Glutamatergic neuron (in vitro differentiated cells): ENCODE measurements around the gene SNRNP48. TPM values are rescaled to one million over a fixed set of nuclear protein-coding genes. Genes with fewer than 3 reads are reported as not detected.

Source experiments
- DNase-seq: peaks from one replicate; pipeline ENCODE4 v3.0.0; 2022
- H3K27ac Mint-ChIP-seq: one replicate; pipeline ENCODE4 v1.8.0; 2020; ENCODE audit warnings: mild to moderate bottlenecking, mixed read lengths, inconsistent platforms; ENCODE audit not compliant: unreplicated experiment
- H3K27me3 Mint-ChIP-seq: one replicate; pipeline ENCODE4 v1.8.0; 2020; ENCODE audit warnings: mild to moderate bottlenecking, moderate library complexity, mixed read lengths, inconsistent platforms; ENCODE audit not compliant: unreplicated experiment
- H3K36me3 Mint-ChIP-seq: one replicate; pipeline ENCODE4 v1.8.0; 2020; ENCODE audit warnings: mild to moderate bottlenecking, mixed read lengths, inconsistent platforms; ENCODE audit not compliant: unreplicated experiment
- H3K4me1 Mint-ChIP-seq: one replicate; pipeline ENCODE4 v1.8.0; 2020; ENCODE audit warnings: mild to moderate bottlenecking, low read depth, mixed read lengths, inconsistent platforms; ENCODE audit not compliant: unreplicated experiment
- H3K4me3 Mint-ChIP-seq: one replicate; pipeline ENCODE4 v1.8.0; 2020; ENCODE audit warnings: mild to moderate bottlenecking, mixed read lengths, inconsistent platforms; ENCODE audit not compliant: unreplicated experiment
- H3K9me3 Mint-ChIP-seq: one replicate; pipeline ENCODE4 v1.8.0; 2020; ENCODE audit warnings: mild to moderate bottlenecking, moderate library complexity, mixed read lengths, inconsistent platforms; ENCODE audit not compliant: unreplicated experiment
- CTCF ChIP-seq: fragments of 200-600 bp; sonication (generic); IDR thresholded peaks from one replicate; pipeline ENCODE4 v1.5.0; 2021; ENCODE audit not compliant: partially characterized antibody, unreplicated experiment
- total RNA-seq: library from RNA; stranded (reverse); fragmentation: NEBNext Ultra II Directional; extraction: Animal tissue kit (Norgen Biotek cat#: 25700); gene quantifications from one replicate; pipeline ENCODE4 v1.2.1, GENCODE V29; 2021; ENCODE audit not compliant: unreplicated experiment

Gene SNRNP48
- total RNA-seq, 1 donor from 2014 or later, result 9.5 TPM

DNA sequence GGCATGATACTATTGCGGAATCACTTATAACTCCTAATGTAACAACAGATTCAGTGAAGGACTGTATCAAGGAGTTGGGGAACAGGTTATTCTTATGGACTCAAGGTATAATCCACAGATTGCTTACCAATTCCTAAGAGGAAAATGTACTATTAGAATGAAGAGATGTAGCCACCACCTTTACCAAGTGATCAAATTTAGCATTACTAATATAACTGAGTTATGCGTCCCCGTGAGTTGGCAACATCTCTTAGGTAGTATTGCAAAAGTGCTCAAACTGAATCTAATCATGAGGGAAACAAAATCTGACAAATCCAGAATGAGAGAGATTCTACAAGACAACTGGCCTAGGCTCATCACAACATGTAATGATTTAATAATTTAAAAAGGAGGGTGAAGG, 777 bp upstream of the SNRNP48 start:
- no peak for TF ChIP-seq CTCF
- DNase-seq, result no peak
- H3K9me3 Mint-ChIP-seq, result no peaks in the 10 kb centered on the region
- H3K27me3 Mint-ChIP-seq, result peaks cover 2% of the 10 kb centered on the region
- H3K4me1 Mint-ChIP-seq, result peaks cover 17% of the 10 kb centered on the region
- no peak overlapping the region for H3K27ac Mint-ChIP-seq
- peaks cover 4% of the 10 kb centered on the region for H3K36me3 Mint-ChIP-seq
- H3K4me3 Mint-ChIP-seq, result peak overlapping the region; percentile 96

DNA sequence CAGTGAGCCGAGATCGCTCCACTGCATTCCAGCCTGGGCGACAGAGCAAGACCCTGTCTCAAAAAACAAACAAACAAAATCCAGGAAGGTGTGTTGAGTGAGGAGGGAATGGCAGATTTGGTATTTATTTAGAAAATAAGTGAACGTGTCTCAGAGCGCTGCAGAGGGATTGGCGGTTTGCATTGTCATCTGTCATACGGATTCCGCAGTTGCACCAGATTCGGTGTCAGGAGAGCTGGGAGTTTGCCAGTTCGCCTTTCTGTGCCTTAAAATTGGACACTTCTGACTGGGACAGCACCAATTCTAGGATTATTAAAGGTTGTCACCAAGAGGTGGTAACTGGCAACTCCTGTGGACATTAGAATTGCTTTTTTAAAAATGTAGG, 912 bp downstream of the SNRNP48 start:
- Mint-ChIP-seq H3K36me3 (no peaks in the 10 kb centered on the region), H3K9me3 (no peaks in the 10 kb centered on the region), H3K27ac (no peak overlapping the region), H3K4me1 (peaks cover 17% of the 10 kb centered on the region), H3K27me3 (peaks cover 2% of the 10 kb centered on the region), H3K4me3 (peak overlapping the region; percentile 96)
- DNase-seq, result no peak
- no peak for TF ChIP-seq CTCF

GRCh38 chr6:7591770-7592169, 1.8 kb downstream of the SNRNP48 start:
- DNase-seq, result no peak
- no peak for TF ChIP-seq CTCF
- Mint-ChIP-seq H3K36me3 (no peaks in the 10 kb centered on the region), H3K9me3 (no peaks in the 10 kb centered on the region), H3K27ac (no peak overlapping the region), H3K27me3 (peaks cover 2% of the 10 kb centered on the region), H3K4me3 (peak overlapping the region; percentile 39), H3K4me1 (peaks cover 17% of the 10 kb centered on the region)

GRCh38 chr6:7593229-7593628, 3.2 kb downstream of the SNRNP48 start:
- Mint-ChIP-seq H3K36me3 (no peaks in the 10 kb centered on the region), H3K27ac (no peak overlapping the region), H3K4me1 (peaks cover 17% of the 10 kb centered on the region), H3K9me3 (no peaks in the 10 kb centered on the region), H3K27me3 (peaks cover 2% of the 10 kb centered on the region), H3K4me3 (no peak overlapping the region)
- DNase-seq, result no peak
- TF ChIP-seq CTCF, result no peak

DNA sequence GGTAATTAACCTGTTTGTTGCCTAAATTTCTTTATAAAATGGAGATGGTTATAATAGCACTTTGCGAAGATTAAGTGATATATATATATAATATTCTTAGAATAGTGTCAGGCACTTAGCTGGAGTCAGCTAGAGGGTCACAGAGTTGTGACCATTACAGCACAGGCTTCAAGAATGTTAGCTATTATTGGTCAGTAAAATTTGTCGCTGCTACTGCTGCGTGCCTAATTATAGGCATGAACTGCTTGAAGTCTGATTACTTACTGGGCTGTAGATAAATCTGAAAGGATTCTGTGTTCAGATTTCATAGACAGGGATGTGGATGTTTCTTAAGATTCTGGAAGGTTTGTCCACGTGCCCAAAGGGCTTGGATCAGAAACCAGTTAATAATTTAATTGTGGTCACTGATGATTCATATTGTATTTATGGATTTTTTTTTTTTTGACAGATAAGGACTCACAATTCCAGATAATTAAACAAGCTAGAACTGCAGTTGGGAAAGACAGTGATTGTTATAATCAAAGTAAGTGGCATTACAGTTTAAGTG, 4.7 kb downstream of the SNRNP48 start:
- no peak overlapping the region for H3K4me3 Mint-ChIP-seq
- no peaks in the 10 kb centered on the region for H3K9me3 Mint-ChIP-seq
- no peak for DNase-seq
- TF ChIP-seq CTCF, result no peak
- H3K36me3 Mint-ChIP-seq, result no peaks in the 10 kb centered on the region
- H3K4me1 Mint-ChIP-seq, result peaks cover 16% of the 10 kb centered on the region
- peaks cover 2% of the 10 kb centered on the region for H3K27me3 Mint-ChIP-seq
- H3K27ac Mint-ChIP-seq, result no peak overlapping the region
